CD4-positive, alpha-beta T cell treated with Interleukin-4 for 1 hour (primary cell): ENCODE results near the gene ASIP.
"Not testable (repeated sequence)": the region's sequence is repeated elsewhere in the genome, so short reads cannot be mapped to it uniquely, and the experiment has no call there.

Source experiments
- DNase-seq, 2 donors: peaks; one replicate each; pipeline ENCODE4 v3.0.0-alpha.2; 2020 to 2022

Gene ASIP

DNA sequence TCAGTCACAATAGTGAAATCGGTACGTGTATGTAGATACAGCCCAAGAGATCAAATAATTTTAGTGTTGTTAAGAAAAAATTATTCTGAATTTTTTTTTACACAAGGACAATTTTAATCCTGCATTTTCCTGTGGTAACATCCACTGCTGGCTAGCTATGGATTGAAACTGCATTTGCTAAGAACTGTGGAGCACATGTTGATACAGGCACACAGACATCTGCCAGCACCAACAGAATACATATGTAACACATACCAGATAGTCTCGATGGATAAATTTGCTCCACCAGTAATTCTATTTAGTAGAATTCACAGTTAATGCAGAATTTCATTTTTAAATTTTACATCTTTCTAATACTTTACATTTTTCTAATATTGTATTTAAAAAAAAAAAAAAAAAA is 2.2 kb downstream of the ASIP start:
- DNase-seq = no peak

DNA sequence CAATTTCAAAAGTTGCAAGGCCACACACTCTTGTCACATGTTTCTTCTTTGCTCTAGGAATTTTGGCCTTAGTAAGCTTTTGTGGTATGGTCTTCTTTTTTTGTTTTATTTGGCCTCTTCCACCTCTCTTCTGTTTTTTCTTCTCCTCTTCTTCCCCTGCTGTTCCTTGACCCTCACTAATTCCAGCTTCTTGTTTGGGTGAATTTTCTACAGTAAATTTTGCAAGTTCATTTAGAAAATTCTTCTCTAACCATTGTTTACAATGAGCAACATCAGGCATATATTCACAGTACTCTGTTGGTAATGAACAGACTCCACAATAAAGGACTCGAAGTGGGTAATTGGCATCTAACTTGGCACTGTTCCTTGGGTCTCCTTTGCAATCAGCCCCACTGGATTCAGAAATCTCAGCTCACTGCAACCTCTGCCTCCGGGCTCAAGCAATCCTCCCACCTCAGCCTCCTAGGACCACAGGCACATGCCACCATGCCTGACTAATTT is 5.0 kb downstream of the ASIP start:
- no peak for DNase-seq

DNA sequence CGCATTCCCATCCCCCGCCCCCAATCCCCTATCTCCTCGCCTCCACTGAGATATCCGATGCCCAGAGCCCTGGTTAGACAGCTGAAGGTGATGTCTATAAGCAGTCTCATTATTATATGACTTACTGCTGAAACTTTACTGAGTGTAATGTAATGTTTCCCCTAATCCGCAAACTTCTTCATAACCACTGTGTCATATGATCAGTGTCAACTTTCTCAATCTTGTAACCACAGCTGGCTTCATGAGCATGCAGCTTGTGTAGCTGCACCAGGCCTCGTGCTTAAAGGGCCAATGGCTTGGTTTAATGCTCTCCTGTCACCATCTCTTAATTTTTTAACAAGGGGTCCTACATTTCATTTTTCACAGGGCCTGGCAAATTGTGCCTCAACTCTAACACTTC is 8.1 kb downstream of the ASIP start:
- peak; percentile 2 to 22 for DNase-seq

DNA sequence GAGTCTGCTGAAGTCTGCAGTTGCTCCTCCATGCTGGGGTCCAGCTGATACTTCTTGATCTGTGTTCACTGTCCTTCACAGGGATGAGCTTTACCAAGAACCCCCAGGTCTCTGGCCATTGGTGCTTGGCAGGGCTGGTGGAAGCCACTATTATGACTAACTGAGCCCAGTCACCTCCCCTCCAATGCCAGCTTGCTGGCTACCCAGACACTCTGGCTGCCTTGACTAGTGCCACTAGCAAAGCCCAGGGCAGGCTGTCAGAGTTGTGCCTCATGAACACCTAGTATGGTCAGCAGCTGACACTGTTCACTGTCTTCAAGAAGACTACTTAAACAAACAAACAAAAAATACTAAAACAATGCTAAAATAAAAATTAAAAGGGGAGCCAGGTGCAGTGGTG is 8.8 kb downstream of the ASIP start:
- no peak for DNase-seq

DNA sequence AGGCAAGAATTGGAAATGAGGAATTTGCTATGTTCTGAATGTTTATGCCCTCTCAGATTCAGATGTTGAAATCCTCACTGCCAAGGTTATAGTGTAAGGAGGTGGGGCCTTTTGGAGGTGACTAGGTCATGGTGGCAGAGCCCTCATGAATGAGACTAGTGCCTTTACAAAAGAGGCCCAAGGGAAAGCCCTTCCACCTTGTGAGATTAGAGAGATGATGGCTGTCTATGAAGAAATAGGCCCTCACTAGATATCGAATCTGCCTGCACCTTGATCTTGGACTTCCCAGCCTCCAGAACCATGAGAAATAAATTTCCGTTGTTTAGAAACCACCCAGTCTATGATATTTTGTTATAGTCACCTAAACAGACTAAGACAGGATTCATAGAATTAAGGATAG is 10.4 kb downstream of the ASIP start:
- DNase-seq = no peak

DNA sequence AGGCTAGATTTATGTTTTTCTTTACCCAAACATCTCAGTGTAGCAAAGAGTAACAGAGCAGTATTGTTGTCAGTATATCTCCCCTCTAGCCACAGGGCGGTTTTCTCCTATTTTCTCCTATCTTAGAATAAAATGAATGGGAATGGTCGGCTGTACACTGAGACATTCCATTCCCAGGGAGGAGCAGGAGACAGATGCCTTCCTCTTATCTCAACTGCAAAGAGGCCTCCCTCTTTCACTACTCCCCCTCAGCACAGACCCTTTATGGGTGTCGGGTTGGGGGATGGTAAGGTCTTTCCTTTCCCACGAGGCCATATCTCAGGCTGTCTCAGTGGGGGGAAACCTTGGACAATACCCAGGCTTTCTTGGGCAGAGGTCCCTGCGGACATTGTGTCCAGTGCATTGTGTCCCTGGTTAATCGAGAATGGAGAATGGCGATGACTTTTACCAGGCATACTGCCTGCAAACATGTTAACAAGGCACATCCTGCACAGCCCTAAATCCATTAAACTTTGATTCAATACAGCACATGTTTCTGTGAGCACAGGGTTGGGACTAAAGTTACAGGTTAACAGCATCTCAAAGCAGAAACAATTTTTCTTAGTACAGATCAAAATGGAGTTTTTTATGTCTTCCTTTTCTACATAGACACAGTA is 11.3 kb downstream of the ASIP start:
- not testable (repeated sequence) for DNase-seq

DNA sequence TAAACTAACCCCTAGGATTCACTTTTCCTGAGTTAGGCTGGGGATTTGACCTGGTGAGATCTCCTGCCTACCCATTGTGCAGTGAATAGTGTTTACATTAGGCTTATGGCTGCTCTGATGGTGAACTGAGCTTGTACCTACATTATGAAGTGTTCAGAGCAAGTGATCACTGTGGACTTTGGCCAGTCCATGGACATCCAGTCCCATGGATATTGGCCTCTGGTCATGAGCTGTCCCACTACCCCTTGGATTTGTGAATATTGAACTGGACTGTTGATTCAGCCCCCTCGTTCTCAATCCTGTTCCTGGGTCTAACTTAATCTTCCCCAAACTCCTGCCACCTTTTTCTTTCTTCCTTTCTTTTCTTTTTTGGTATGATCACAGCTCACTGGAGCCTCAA is 13.8 kb downstream of the ASIP start:
- no peak for DNase-seq

DNA sequence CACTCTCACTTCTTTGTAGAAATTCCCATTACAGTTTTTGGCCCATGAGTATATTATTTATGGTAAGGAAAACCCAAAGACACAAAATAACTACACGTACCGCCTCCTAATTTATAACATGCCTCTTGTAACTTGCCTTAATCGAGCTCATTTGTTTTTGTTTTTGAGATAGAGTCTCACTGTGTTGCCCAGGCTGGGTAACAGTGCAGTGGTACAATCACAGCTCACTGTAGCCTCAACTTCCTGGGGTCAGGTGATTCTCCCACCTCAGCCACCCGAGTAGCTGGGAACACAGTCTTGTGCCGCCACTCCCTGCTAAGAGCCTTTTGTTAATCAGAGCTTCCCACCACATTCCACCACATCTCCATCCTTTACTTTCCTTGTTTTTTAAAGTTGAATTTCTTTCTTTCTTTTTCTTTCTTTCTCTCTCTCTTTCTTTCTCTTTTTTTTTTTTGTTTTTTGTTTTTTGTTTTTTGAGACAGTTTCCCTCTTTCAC is 15.5 kb downstream of the ASIP start:
- DNase-seq = no peak

DNA sequence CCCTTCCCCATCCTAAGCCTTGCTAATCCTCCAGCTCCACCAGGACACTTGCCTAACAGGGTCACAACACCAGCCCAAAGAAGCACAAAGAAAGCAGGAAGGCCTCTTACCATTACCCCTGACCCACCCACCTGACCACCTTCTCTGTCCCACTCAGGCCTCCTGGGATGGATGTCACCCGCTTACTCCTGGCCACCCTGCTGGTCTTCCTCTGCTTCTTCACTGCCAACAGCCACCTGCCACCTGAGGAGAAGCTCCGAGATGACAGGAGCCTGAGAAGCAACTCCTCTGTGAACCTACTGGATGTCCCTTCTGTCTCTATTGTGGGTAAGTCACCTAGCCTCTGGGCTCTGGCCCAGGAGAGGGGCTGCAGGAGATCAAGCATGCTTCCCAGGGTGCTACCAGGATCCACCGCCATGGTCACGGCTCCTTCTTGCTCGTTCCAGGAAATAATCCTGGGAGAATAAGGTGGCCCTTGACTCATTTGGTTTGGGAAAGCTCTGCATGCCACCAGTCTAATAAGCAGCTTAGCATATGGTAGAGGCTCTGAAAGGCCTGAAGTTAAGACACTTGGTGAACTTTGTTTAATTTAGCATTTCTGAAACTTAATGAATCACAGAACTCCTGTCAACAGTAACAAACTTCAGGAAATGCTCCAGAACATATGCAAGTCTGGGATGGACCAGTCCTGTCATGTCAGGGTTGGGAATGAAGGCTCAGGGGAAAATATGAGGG is 19.2 kb downstream of the ASIP start:
- no peak for DNase-seq

DNA sequence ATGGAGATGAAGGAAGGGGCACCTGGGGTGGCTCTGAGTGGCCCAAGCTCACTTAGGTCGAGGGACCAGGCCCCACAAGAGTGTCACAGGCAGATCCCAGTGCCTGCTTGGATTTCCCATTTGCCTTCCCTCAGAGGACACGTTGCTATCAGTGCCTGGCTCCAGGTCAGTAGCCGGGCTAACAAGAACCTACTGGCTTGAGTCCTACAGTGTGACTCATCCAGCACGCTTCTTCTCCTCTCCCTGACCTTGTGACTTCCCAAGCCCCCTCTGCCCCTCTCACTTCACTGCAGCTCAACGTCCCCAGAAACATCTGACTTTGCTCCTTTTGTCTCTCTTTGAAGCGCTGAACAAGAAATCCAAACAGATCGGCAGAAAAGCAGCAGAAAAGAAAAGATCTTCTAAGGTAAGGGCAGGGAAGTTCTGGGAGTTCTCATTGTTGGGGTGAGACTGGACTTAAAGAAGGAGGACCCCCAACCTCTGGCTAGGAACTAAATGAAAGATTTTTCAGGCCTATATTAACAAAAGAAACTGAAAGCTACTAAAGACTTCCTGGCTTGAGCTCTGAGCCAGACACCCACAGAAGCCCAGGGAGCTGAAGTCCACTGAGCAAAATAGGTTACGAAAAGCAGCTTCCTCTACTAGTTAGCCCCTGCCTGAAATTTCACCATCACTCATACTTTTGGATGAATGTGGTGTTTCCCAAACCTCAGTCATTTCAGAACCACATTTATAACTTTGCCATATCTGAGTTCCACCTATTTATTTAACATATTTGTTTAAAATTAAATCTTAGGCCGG is 21.5 kb downstream of the ASIP start:
- peak in 1 of 2 donors; percentile 17 for DNase-seq

DNA sequence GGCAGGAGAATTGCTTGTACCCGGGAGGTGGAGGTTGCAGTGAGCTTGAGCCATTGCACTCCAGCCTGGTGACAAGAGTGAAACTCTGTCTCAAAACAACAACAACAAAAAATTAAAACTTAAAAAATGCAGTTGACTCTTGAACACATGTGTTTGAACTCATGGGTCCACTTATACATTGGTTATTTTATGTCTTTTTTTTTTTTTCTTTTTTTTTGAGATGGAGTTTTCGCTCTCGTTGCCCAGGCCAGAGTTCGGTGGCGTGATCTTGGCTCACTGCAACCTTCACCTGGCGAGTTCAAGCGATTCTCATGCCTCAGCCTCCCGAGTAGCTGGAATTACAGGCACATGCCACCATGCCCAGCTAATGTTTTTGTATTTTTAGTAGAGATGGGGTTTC is 22.2 kb downstream of the ASIP start:
- DNase-seq = not testable (repeated sequence)

DNA sequence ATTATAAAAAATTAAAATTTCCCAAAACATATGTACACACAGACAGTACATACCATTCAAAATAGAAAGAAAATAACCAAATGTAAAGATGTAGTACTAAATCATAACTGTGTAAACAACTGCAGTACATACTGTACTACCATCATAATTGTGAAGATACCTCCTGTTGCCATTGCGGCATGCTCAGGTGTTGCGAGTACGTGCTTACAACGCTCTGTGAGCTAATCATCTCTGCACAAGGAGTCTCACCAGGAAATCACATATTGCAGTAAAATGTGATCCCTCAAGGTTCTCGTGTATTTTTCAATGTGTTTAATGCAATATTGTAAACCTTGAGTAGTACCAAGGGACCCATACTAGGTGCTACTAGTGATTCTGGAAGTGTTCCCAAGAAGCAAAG is 22.9 kb downstream of the ASIP start:
- DNase-seq = no peak

DNA sequence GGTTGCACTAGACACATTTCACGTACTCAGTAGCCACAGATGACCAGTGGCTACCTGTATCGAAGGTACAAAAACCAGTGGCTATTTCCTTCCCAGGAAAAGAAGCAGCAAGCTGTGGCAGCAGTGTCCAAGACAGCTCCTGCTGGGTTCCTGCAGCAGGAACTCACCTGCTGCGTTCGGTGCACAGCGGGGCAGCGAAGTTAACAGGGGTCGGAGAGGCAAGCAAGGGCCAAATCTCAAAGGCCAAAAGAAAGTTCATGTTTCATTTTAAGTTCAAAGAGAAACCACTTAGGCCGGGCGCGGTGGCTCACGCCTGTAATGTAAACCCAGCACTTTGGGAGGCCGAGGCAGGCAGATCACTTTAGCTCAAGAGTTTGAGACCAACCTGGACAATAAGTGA is 26.9 kb downstream of the ASIP start:
- DNase-seq = no peak

DNA sequence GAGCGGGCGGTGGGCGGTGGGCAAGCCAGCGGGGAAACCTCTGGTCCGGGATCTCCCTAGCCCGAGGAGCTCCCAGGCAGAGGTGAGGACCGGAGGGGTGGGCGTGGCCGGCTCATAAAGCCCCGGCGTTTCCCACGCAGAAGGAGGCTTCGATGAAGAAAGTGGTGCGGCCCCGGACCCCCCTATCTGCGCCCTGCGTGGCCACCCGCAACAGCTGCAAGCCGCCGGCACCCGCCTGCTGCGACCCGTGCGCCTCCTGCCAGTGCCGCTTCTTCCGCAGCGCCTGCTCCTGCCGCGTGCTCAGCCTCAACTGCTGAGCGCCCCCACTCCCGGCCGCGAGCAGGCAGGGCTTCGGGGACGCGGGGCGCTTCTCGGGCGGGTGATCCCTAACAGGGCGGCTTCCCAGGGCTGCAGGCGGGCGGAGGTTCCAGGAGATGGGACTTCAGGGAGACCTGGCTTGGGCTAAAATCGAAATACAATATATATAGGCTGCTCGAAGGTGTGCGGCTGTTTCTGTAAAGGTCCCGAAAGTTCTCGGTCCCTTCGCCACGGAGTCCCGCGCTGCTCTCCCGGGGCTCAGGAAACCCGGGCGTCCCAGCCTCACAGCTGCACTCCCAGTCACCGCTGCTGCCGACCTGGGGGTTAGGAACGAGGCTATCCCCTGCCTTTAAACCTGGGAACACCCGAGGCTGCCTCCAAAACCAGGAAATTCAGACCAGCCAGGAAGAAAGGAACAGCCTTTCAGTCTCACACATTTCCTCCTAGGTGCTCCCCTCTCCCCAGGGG is 27.8 kb downstream of the ASIP start:
- peak in 1 of 2 donors; percentile 17 for DNase-seq

DNA sequence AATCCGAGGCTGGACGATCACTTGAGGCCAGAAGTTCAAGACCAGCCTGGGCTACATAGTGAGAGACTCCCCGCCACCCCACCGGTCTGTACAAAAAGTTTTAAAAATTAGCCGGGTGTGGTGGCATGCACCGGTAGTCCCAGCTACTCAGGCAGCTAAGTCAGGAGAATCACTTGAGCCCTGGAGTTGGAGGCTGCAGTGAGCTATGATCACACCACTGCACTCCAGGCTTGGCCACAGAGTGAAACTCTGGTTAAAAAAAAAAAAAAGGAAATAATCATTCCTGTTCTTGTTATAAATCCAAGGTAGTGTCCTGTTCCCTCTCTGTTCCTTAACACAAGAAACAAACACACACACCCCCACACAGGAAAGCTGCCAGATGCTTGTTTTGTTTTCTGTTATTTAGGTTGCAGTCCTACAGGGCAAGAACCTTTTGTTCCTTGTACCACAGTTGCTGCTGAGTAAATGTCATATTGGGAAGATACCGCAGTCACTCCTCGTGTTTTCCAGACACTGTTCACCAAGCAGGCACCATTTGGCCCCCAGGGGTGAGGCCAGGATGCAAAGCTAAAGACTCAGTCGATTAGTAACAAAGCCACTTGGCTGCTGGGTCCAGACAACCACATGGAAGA is 28.9 kb downstream of the ASIP start:
- no peak for DNase-seq

DNA sequence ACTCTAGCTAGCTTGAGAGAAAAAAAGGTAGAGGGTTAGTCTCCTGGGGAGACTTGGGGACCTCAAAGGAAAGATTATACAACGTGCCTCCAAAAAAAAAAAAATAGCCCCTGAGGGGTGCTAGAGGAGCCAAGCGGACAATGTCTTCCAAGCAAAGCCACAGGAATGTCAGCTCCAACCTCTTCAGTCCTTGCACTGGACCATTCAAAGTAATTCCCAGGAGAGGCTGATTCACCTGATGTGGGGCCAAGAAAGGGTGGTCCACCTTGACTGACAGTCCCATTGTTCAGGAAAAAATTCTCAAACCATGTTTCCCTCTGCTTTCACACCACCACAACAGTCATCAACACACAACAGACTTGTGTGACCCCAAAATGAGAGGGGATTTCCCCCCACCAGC is 30.7 kb downstream of the ASIP start:
- DNase-seq = no peak

DNA sequence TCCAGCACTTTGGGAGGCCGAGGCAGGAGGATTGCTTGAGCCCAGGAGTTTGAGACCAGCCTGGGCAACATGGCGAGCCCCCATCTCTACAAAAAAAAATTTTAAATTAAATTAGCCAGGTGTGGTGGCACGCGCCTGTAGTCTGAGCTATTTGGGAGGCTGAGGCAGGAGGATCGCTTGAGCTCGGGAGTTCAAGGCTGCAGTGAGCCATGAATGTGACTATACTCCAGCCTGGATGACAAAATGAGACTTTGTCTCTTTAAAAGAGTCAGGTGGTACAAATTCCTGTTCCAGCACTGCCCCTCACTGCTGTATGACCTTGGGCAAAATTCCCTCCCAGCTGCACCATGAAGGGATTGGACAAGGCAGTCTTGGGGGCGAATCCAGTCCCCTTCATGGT is 33.5 kb downstream of the ASIP start:
- no peak for DNase-seq

DNA sequence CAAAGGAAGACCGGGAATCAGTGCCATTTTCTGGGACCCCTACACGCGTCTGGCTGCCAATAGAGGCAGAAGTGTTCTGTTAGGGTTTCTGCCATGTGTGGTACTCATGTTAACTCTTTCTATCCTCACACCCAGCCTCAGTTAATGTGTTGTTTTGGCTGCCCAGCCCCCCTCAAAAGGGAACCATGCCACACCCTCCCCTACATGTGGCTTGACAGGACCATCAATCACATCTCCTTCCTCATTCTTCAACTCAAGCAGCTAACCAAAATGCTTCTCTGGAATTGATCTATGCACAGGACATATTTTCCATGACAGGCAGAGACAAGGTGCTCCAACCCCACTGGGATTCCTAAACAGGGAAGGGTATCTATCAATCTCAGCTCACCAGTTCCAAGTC is 40.0 kb downstream of the ASIP start:
- DNase-seq = no peak

DNA sequence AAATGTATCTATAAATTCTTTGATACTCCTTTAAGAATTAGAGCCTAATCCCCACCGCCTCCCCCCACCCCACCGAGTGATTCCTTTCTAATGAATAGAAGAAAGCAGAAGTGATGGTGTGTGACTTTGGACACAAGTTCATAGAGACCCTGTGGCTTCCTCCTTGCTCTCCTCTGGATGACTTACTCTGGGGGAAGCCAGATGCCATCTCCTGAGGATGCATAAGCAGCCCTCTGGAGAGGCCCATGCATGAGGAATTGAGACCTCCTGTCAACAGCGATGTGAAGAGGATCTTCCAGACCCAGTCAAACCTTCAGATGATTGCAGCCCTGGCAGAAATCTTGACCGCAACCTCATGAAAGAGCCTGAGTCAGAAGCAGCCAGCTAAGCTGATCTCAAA is 40.8 kb downstream of the ASIP start:
- no peak for DNase-seq

DNA sequence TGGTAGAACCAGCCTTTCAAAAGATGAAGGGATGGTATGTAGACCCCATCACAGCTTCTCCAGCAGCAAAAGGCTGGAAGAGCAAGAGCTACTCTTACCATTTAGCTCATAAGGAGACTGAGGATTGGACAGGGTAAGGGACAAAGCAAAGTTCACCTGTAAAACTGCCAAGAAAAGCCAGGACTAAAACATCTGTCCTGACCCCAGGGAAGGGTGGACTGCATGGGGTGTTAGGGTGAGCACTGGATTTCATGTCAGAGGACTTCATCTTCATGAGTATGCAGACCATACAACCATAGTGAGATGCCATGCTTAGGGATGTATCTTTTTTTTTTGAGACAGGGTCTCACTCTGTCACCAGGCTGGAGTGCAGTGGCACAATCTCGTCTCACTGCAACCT is 42.6 kb downstream of the ASIP start:
- no peak for DNase-seq

DNA sequence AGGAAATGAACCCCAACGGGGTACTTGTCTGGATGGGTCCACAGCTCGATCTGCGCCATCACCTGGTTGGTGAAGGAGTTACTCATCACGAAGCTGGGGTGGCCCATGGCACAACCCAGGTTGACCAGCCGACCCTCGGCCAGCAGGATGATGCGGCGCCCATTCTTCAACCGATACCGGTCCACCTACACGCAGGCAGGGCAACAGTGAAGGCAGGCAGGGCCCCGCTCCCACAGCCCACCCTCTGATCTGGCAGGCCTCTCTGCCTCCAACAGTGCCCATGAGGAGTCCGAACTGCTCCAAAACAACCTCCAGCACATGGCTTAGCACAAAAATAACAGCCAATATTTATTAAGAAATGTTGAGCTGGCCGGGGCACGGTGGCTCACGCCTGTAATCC is 44.2 kb downstream of the ASIP start:
- DNase-seq = no peak

DNA sequence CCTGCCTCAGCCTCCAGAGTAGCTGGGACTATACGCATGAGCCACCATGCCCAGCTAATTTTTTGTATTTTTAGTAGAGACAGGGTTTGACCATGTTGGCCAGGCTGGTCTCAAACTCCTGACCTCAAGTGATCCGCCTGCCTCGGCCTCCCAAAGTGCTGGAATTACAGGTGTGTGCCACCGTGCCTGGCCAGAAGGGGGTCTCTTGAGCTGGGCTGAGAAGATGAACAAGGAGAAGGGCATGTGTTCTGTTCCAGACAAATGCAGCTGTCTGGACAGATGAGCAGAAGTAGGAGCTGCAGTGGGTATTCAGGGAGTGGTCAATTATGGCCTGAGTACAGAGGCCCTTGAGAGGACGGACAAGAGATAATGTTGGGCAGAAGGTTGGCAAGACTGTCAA is 46.3 kb downstream of the ASIP start:
- DNase-seq = not testable (repeated sequence)
